Measurements from ENCODE around the gene CMTM4.

- TF ChIP-seq CTCF (IDR thresholded peaks at IDR 0.05 in 2 of 3, conservative IDR thresholded peaks at IDR 0.05 in 1 of 3; ENCODE audit: borderline replicate concordance in 1 of 3, insufficient read depth in 1 of 3, low read depth in 2 of 3, low read length in 2 of 3), result no peak
- no peak for TF ChIP-seq EZH2phosphoT487 (IDR thresholded peaks at IDR 0.05; ENCODE audit: borderline replicate concordance)
- TF ChIP-seq SP1 (IDR thresholded peaks at IDR 0.05; ENCODE audit: low read depth), result no peak
- no peak for TF ChIP-seq ZNF274 (IDR thresholded peaks at IDR 0.05; ENCODE audit: low read depth, low read length)
- TF ChIP-seq ATF3 (IDR thresholded peaks at IDR 0.05), result no peak
- no peak for TF ChIP-seq EGR1 (IDR thresholded peaks at IDR 0.05; ENCODE audit: low read depth)
- no peak for TF ChIP-seq POLR2A (IDR thresholded peaks at IDR 0.05; ENCODE audit: borderline replicate concordance, extremely low read depth, insufficient read depth, insufficient read length)
- TF ChIP-seq EZH2 (IDR thresholded peaks at IDR 0.05), result no peak
- TF ChIP-seq MAX (IDR thresholded peaks at IDR 0.05), result no peak
- TF ChIP-seq TCF7L2 (IDR thresholded peaks at IDR 0.05; ENCODE audit: borderline replicate concordance, extremely low read depth, insufficient read depth, insufficient read length), result no peak
- no peak for TF ChIP-seq YY1 (IDR thresholded peaks at IDR 0.05; ENCODE audit: extremely low read depth, insufficient replicate concordance, low read depth, low read length)
Observed at GRCh38 chr16:66677836-66678235, 18.7 kb downstream of the CMTM4 start.

Measured in HCT116 (cell line).